GM19328 (cell line): ENCODE results near the gene LCTL.
"Not testable (repeated sequence)": the region's sequence is repeated elsewhere in the genome, so short reads cannot be mapped to it uniquely, and the experiment has no call there.

Experiments
- ATAC-seq: cut with Tn5 transposase; IDR thresholded peaks from one replicate; pipeline ENCODE4 v1.9.1; 2021; ENCODE audit warnings: mild to moderate bottlenecking, moderate library complexity; ENCODE audit not compliant: unreplicated experiment

Gene LCTL

DNA sequence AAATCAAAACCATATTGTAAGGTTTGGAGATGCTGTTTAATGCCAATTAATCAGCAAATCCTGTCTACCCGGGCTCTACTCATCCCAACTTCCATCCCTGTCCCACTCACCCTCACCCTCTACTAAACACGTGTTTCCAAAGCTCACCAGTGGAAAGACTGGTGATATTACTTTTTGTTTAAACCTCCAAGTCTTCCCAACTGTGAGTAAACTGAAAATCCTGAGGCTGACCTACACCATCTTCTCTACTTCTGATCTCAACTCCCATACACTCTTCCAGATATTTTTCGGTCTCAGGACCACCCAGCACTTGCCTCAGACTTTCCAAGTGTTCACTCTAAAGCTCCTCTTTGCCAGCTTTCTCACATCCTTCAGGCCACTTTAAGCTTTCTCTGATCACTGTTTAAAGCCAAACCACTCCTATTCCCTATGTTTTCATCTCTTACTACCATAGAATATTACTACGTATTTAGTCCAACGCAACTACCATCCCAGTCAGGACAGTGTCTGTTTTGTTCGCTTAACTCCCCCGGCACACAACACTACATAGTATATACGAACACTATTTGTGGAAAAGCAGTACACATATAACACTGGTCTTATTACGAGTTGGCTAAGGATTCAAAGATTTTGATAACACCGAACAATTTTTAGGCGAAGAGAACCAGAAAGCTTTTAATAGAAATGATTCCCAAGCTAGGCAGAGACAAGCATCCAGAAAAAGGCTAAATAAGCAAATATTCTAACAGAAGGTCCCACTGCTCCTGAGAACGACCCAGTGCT, 61.8 kb downstream of the LCTL start:
- no peak for ATAC-seq

DNA sequence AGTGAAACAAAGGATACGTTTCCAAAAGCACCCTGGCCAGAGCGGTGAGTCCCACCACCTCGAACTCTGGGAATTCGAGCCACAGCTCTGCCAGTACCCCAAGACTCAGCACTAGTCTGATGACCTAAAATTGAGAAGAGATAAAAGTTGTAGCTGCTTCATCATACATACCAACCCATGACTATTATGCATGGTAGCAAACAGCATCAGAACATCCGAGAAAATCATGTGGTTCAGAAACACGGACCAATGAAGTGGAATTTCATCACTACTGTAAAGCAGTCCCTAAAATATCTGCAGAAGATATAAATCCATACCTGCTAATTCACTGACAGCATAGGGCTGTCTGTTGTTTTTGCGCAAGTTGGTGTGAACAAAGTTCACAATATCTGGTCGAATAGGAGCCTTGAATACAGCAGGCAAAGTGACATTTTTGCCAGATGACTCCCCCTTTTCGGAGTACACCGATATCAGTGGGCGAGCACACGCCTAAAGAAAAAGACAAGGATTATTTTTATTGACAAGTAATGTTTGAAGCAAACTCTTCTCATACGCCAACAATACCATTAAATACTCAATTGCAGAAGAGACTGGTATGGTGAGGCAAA, 62.7 kb downstream of the LCTL start:
- not testable (repeated sequence) for ATAC-seq

DNA sequence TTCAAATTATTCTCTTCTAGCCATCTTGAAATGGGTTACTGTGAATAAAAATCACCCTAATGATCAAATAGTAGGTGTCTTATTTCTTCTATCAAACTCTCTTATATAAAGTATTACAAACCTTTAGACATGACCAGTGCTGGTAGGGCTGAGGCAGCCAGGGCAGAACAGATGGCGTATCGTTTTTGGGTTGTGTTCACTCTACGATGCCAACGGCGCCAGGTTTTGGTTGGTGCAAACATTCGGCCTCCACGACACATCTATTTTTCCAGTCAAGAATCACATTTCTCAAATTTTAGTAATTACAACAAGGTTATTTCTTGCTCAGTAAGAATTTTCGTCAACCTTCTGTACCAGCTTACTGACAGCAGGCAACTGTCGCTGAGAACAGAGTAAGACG, 63.3 kb downstream of the LCTL start:
- ATAC-seq: no peak

DNA sequence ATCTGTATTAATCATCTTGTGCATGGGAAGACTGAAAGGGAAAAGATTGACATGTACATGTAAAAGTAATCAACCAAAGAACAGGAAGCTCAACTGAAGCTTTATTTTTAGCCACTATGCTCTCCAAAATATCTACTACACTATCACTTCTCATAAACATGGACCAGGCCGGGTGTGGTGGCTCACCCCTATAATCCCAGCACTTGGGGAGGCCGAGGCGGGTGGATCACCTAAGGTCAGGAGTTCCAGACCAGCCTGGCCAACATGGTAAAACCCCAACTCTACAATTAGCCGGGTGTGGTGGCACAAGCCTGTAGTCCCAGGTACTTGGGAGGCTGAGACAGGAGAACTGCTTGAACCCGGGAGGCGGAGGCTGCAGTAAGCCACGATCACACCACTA, 65.5 kb downstream of the LCTL start:
- ATAC-seq: not testable (repeated sequence)

DNA sequence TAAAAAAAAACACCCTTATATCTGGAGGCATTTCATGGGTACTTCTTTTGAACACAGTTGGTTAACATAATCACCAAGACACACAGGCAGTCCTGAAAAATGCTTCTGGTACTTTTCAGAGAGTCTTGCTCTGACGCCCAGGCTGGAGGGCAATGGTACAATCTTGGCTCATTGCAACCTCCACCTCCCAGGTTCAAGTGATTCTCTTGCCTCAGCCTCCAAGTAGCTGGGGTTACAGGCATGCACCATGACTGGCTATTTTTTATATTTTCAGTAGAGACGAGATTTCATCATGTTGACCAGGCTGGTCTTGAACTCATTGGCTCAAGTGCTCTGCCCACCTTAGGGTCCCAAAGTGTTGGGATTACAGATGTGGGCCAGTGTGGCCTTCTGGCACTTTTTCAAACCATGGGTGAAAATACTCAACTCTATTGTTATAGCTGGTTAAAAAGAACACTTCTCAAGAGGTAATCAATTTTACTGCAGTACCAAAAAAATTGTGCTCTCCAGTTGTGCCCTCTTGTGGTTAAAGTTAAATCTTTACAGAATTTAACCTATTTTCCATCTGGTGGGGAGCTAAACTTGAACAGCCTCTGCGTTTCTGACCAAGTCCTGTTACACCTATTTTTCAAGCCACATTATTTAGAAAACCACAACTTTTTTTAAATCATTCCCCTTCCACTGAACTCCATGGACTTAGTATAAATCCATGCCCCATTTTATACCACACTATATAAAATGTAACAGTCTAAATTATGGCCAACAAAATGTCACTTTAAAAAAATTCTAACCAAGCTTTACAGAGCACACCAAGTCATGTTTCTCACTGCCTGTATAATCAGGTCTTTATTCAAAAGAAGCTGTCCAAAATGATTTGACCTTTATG, 67.1 kb downstream of the LCTL start:
- no peak for ATAC-seq
